OCI-LY1 (cell line): Measurements from ENCODE around the gene WIZ.

ENCODE experiments used
- H2AFZ ChIP-seq: fragments of 200-600 bp; sonication (generic), shearing (Covaris generic); 2 replicates; pipeline ENCODE4 v1.6.0; 2014; ENCODE audit warnings: antibody characterized with exemption, mild to moderate bottlenecking, low read length
- H3F3A ChIP-seq: fragments of 200-600 bp; sonication (generic), shearing (Covaris generic); 2 replicates; pipeline ENCODE4 v1.6.0; 2014; ENCODE audit warnings: mild to moderate bottlenecking, antibody characterized with exemption, low read length, moderate library complexity; ENCODE audit not compliant: insufficient read depth
- H3K27ac ChIP-seq: fragments of 200-600 bp; sonication (generic); 2 replicates; pipeline ENCODE4 v1.5.1; 2014; ENCODE audit warnings: low read length, mixed run types, mild to moderate bottlenecking, low read depth; ENCODE audit not compliant: poor library complexity, severe bottlenecking
- H3K27me3 ChIP-seq: fragments of 200-600 bp; sonication (generic); 2 replicates; pipeline ENCODE4 v1.6.0; 2014; ENCODE audit warnings: antibody characterized with exemption, mild to moderate bottlenecking, low read length, moderate library complexity; ENCODE audit not compliant: insufficient read depth
- H3K36me3 ChIP-seq: fragments of 200-600 bp; sonication (generic); 2 replicates; pipeline ENCODE4 v1.6.1; 2014; ENCODE audit warnings: mild to moderate bottlenecking, antibody characterized with exemption, low read length, moderate library complexity, mixed read lengths; ENCODE audit not compliant: insufficient read depth
- H3K4me1 ChIP-seq: fragments of 200-600 bp; sonication (generic); 2 replicates; pipeline ENCODE4 v1.5.1; 2014; ENCODE audit warnings: mild to moderate bottlenecking, low read length, moderate library complexity; ENCODE audit not compliant: insufficient read depth, severe bottlenecking
- H3K4me2 ChIP-seq: fragments of 200-600 bp; sonication (generic), shearing (Covaris generic); 2 replicates; pipeline ENCODE4 v1.6.1; 2014; ENCODE audit warnings: low read length
- H3K4me3 ChIP-seq: fragments of 200-600 bp; sonication (generic); 2 replicates; pipeline ENCODE4 v1.5.1; 2014; ENCODE audit warnings: low read length, low read depth, mild to moderate bottlenecking, mixed read lengths; ENCODE audit not compliant: poor library complexity, severe bottlenecking
- H3K79me2 ChIP-seq: fragments of 200-600 bp; shearing (Covaris generic); 2 replicates; pipeline ENCODE4 v1.6.1; 2016; ENCODE audit warnings: mixed run types, low read length, mixed read lengths; ENCODE audit not compliant: insufficient read depth
- H3K9ac ChIP-seq: fragments of 200-600 bp; sonication (generic), shearing (Covaris generic); 2 replicates; pipeline ENCODE4 v1.6.1; 2014; ENCODE audit warnings: mild to moderate bottlenecking, low read length, mixed read lengths
- H3K9me2 ChIP-seq: fragments of 200-600 bp; sonication (generic), shearing (Covaris generic); 2 replicates; pipeline ENCODE4 v1.6.1; 2014; ENCODE audit warnings: low read depth, mild to moderate bottlenecking, low read length, mixed read lengths
- H3K9me3 ChIP-seq: fragments of 200-600 bp; shearing (Covaris generic); 2 replicates; pipeline ENCODE4 v1.6.1; 2014; ENCODE audit warnings: low read length, mixed read lengths
- H4K20me1 ChIP-seq: fragments of 200-600 bp; sonication (generic), shearing (Covaris generic); 2 replicates; pipeline ENCODE4 v1.6.0; 2016; ENCODE audit warnings: mild to moderate bottlenecking, low read length; ENCODE audit not compliant: insufficient read depth
- CTCF ChIP-seq: fragments of 200-600 bp; sonication (generic), shearing (Covaris generic); IDR thresholded peaks from 2 replicates; pipeline ENCODE4 v1.5.1; 2017; ENCODE audit warnings: mild to moderate bottlenecking, antibody characterized with exemption, low read length, moderate library complexity, mixed read lengths
- EZH2 ChIP-seq: fragments of 200-600 bp; sonication (generic), shearing (Covaris generic); IDR thresholded peaks from 2 replicates; pipeline ENCODE4 v1.8.0; 2017; ENCODE audit warnings: borderline replicate concordance, mixed run types, mild to moderate bottlenecking, antibody characterized with exemption, low read length, moderate library complexity, mixed read lengths

The WIZ gene

GRCh38 chr19:15464394-15465385, 14.9 kb upstream of the WIZ start, which contains the start of gene RASAL3:
TSS of gene RASAL3 (minus strand) at chr19:15464544. CDS start at chr19:15464358, 186 bp downstream.
- Histone ChIP-seq H3F3A (no peaks in the 10 kb centered on the region), H3K79me2 (no peaks in the 10 kb centered on the region), H3K9ac (peak within 1 kb of the TSS; percentile 89), H3K27me3 (no peaks in the 10 kb centered on the region), H3K4me1 (peaks cover 22% of the 10 kb centered on the region), H3K36me3 (no peaks in the 10 kb centered on the region), H3K4me3 (peak within 1 kb of the TSS; percentile 88), H3K27ac (peak within 1 kb of the TSS; percentile 67), H2AFZ (peak within 1 kb of the TSS; percentile 89), H3K9me3 (no peaks in the 10 kb centered on the region), H4K20me1 (no peaks in the 10 kb centered on the region), H3K9me2 (no peaks in the 10 kb centered on the region), H3K4me2 (peak within 1 kb of the TSS; percentile 92)
- TF ChIP-seq CTCF: no peak

GRCh38 chr19:15463861-15464371, 14.2 kb upstream of the WIZ start:
- Histone ChIP-seq H3K4me2 (peak overlapping the region; percentile 92), H3K9ac (peak overlapping the region; percentile 89), H3K27ac (peak overlapping the region; percentile 67), H3K9me2 (no peaks in the 10 kb centered on the region), H3K79me2 (no peaks in the 10 kb centered on the region), H3F3A (no peaks in the 10 kb centered on the region), H3K36me3 (no peaks in the 10 kb centered on the region), H2AFZ (peak overlapping the region; percentile 89), H3K4me3 (peak overlapping the region; percentile 88), H3K27me3 (no peaks in the 10 kb centered on the region), H3K4me1 (peaks cover 22% of the 10 kb centered on the region), H4K20me1 (no peaks in the 10 kb centered on the region), H3K9me3 (no peaks in the 10 kb centered on the region)
- TF ChIP-seq CTCF (no peak), EZH2 (no peak)

GRCh38 chr19:15461694-15462093, 11.9 kb upstream of the WIZ start:
- Histone ChIP-seq H3K4me1 (peaks cover 19% of the 10 kb centered on the region), H3K4me2 (no peak overlapping the region), H3K79me2 (no peaks in the 10 kb centered on the region), H3K27me3 (no peaks in the 10 kb centered on the region), H3K27ac (no peak overlapping the region), H3F3A (no peaks in the 10 kb centered on the region), H2AFZ (no peak overlapping the region), H4K20me1 (no peaks in the 10 kb centered on the region), H3K36me3 (no peaks in the 10 kb centered on the region; the same call in 1 of the 2 replicates), H3K9me3 (no peaks in the 10 kb centered on the region), H3K9me2 (no peaks in the 10 kb centered on the region), H3K9ac (no peak overlapping the region), H3K4me3 (no peak overlapping the region)
- no peak for TF ChIP-seq CTCF
- no peak for TF ChIP-seq EZH2
